ENCODE results near the gene HCRTR1.

GRCh38 chr1:31576201-31576669, 41.3 kb upstream of the HCRTR1 start, which contains the start of gene TINAGL1:
- no peak for TF ChIP-seq CTCF (IDR thresholded peaks at IDR 0.05)
- TF ChIP-seq REST (IDR thresholded peaks at IDR 0.05; ENCODE audit: low read depth, low read length) = no peak
- no peak for TF ChIP-seq POLR2AphosphoS5 (IDR thresholded peaks at IDR 0.05; ENCODE audit: low read depth, low read length)
- TF ChIP-seq EZH2phosphoT487 (IDR thresholded peaks at IDR 0.05; ENCODE audit: borderline replicate concordance, low read depth) = no peak
- no peak for TF ChIP-seq MAX (IDR thresholded peaks at IDR 0.05; ENCODE audit: low read depth)
- no peak for TF ChIP-seq YY1 (IDR thresholded peaks at IDR 0.05; ENCODE audit: low read depth)
- no peak for TF ChIP-seq SIN3A (IDR thresholded peaks at IDR 0.05; ENCODE audit: borderline replicate concordance, low read depth, low read length)
- no peak for TF ChIP-seq MXI1 (IDR thresholded peaks at IDR 0.05; ENCODE audit: low read depth, low read length)
- TF ChIP-seq NFIC (IDR thresholded peaks at IDR 0.05; ENCODE audit: borderline replicate concordance) = no peak
- TF ChIP-seq NRF1 (IDR thresholded peaks at IDR 0.05; ENCODE audit: low read depth, low read length) = no peak
